WI38 (cell line): Measurements from ENCODE around the gene HLA-E.
"Not testable (repeated sequence)": the region's sequence is repeated elsewhere in the genome, so short reads cannot be mapped to it uniquely, and the experiment has no call there.

ENCODE experiments used
- H3K4me3 ChIP-seq: 2 replicates; pipeline ENCODE4 v1.5.1; 2011; ENCODE audit warnings: low read depth, mild to moderate bottlenecking, control low read depth, low read length
- CTCF ChIP-seq: IDR thresholded peaks from 2 replicates; pipeline ENCODE4 v1.5.1; 2012; ENCODE audit warnings: low read depth, mild to moderate bottlenecking, control low read depth, low read length

Gene HLA-E

GRCh38 chr6:30481965-30482644 lies 7.2 kb upstream of the HLA-E start:
- peak overlapping the region; percentile 14; the same call in 1 of the 2 replicates for H3K4me3 ChIP-seq
- TF ChIP-seq CTCF: peak; percentile 77

- peak; percentile 31; the same call in 1 of the 2 replicates for TF ChIP-seq CTCF
- no peak overlapping the region for H3K4me3 ChIP-seq
These were observed 5.5 kb upstream of the HLA-E start for GRCh38 chr6:30483677-30484279.

GRCh38 chr6:30485236-30485635 lies 4.1 kb upstream of the HLA-E start:
- TF ChIP-seq CTCF: no peak
- H3K4me3 ChIP-seq: no peak overlapping the region

- no peak for TF ChIP-seq CTCF
- H3K4me3 ChIP-seq: no peak overlapping the region
These were observed 1.4 kb upstream of the HLA-E start for GRCh38 chr6:30487926-30488325.

GRCh38 chr6:30488697-30489080 lies 620 bp upstream of the HLA-E start:
- peak overlapping the region; percentile 96; the same call in 1 of the 2 replicates for H3K4me3 ChIP-seq

- H3K4me3 ChIP-seq: peak overlapping the region; percentile 96
- TF ChIP-seq CTCF: no peak
These were observed 942 bp downstream of the HLA-E start for GRCh38 chr6:30490026-30490876.

- H3K4me3 ChIP-seq: not testable (repeated sequence)
These were observed 2.1 kb downstream of the HLA-E start for GRCh38 chr6:30491291-30491953.
